ENCODE results near the gene SLC35A1. TPM values are rescaled to one million over a fixed set of nuclear protein-coding genes. Genes with fewer than 3 reads are reported as not detected.

Gene SLC35A1
- polyA plus RNA-seq, 1 donor from 2014 or later: 76.1 TPM

DNA sequence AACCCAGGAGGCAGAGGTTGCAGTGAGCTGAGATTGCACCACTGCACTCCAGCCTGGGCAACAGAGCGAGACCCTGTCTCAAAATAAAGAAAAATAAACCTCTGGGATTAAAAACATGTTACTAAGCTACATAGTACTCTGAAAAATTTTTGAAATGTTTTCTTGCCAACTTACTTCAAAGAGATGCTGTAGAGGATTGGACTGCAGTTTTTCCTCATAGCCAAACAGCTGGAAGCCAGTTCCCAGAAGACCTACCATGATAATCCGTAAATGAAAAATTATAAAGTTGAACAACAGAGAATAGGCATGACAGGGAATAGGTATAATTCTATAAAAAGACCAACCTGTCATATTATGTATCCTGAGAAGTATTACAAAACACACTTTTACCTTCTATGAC lies 69.0 kb downstream of the SLC35A1 start:
- TF ChIP-seq MXI1 (conservative IDR thresholded peaks at IDR 0.05; ENCODE audit: poor library complexity, severe bottlenecking) (no peak), RAD21 (conservative IDR thresholded peaks at IDR 0.05) (no peak), TAF1 (IDR thresholded peaks at IDR 0.05; ENCODE audit: low read depth) (no peak), POLR2AphosphoS5 (IDR thresholded peaks at IDR 0.05) (no peak), EZH2 (IDR thresholded peaks at IDR 0.05; ENCODE audit: borderline replicate concordance, insufficient read depth, low read length, poor library complexity, severe bottlenecking) (no peak)
- no peaks in the 10 kb centered on the region for H3F3A ChIP-seq (ENCODE audit: insufficient read depth, low read length, poor library complexity, severe bottlenecking)
- H3K27me3 ChIP-seq (ENCODE audit: insufficient read depth, low read depth, low read length): no peaks in the 10 kb centered on the region
- H3K79me2 ChIP-seq (replicated peaks; ENCODE audit: insufficient read depth, low read length): no peaks in the 10 kb centered on the region
- H3K36me3 ChIP-seq (ENCODE audit: insufficient read depth, low read length): peaks cover 10% of the 10 kb centered on the region
- no peaks in the 10 kb centered on the region for H3K9me2 ChIP-seq (ENCODE audit: insufficient read depth, low read length)
- no peak overlapping the region for H3K9ac ChIP-seq (ENCODE audit: low read length)
- no peaks in the 10 kb centered on the region for H4K20me1 ChIP-seq (ENCODE audit: insufficient read depth)
- H3K9me3 ChIP-seq (ENCODE audit: low read length): no peaks in the 10 kb centered on the region
- no peak overlapping the region for H2AFZ ChIP-seq (ENCODE audit: low read depth, low read length)
- no peak overlapping the region for H3K4me2 ChIP-seq (ENCODE audit: low read length)
- no peak overlapping the region for H3K4me3 ChIP-seq (ENCODE audit: low read length)
- no peak overlapping the region for H3K27ac ChIP-seq (ENCODE audit: low read length)

DNA sequence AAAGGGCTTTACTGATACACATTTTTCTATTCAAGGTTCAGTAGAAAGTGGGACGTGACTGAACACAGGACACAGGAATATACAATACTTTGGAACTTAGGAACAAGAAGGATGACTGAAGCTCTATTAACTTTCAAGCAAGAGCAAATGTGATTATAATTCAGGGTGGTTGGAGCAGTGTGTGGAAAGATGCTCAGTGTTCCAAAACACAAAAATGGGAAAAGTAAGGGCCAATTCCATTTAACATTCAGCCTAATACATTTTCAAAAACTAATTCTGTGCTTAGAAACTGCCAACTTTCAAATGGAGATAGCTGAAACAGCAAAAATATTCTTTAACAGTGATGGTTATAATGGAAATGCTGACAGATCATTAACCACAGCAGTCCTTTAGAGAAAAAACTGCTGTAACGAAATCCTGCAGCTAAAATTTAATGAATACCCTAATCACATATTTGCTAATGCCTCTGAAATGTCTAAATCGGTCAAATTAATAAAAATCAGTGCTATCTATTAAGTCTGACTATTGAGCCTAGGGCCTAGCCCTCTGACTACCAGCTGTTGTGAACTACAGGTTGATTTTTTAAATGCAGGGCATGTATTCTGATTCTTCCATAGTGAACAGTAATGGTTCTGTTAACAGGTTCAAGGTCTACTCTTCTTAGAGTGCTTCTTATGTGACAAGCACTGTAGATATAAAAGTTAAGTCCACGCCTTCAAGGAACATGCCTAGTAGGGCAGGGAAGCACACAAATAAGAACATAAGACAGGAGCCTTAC lies 71.1 kb downstream of the SLC35A1 start:
- H3K4me3 ChIP-seq (ENCODE audit: low read length): no peak overlapping the region
- no peaks in the 10 kb centered on the region for H3F3A ChIP-seq (ENCODE audit: insufficient read depth, low read length, poor library complexity, severe bottlenecking)
- no peaks in the 10 kb centered on the region for H3K9me3 ChIP-seq (ENCODE audit: low read length)
- peaks cover 10% of the 10 kb centered on the region for H3K36me3 ChIP-seq (ENCODE audit: insufficient read depth, low read length)
- no peak for TF ChIP-seq POLR2AphosphoS5 (IDR thresholded peaks at IDR 0.05)
- TF ChIP-seq, protein P1, sequence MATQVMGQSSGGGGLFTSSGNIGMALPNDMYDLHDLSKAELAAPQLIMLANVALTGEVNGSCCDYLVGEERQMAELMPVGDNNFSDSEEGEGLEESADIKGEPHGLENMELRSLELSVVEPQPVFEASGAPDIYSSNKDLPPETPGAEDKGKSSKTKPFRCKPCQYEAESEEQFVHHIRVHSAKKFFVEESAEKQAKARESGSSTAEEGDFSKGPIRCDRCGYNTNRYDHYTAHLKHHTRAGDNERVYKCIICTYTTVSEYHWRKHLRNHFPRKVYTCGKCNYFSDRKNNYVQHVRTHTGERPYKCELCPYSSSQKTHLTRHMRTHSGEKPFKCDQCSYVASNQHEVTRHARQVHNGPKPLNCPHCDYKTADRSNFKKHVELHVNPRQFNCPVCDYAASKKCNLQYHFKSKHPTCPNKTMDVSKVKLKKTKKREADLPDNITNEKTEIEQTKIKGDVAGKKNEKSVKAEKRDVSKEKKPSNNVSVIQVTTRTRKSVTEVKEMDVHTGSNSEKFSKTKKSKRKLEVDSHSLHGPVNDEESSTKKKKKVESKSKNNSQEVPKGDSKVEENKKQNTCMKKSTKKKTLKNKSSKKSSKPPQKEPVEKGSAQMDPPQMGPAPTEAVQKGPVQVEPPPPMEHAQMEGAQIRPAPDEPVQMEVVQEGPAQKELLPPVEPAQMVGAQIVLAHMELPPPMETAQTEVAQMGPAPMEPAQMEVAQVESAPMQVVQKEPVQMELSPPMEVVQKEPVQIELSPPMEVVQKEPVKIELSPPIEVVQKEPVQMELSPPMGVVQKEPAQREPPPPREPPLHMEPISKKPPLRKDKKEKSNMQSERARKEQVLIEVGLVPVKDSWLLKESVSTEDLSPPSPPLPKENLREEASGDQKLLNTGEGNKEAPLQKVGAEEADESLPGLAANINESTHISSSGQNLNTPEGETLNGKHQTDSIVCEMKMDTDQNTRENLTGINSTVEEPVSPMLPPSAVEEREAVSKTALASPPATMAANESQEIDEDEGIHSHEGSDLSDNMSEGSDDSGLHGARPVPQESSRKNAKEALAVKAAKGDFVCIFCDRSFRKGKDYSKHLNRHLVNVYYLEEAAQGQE (IDR thresholded peaks at IDR 0.05; ENCODE audit: borderline replicate concordance): no peak
- no peak for TF ChIP-seq MXI1 (conservative IDR thresholded peaks at IDR 0.05; ENCODE audit: poor library complexity, severe bottlenecking)
- TF ChIP-seq SMC3 (conservative IDR thresholded peaks at IDR 0.05; ENCODE audit: poor library complexity): no peak
- no peak for TF ChIP-seq EP300 (conservative IDR thresholded peaks at IDR 0.05; ENCODE audit: poor library complexity, severe bottlenecking)
- H3K79me2 ChIP-seq (replicated peaks; ENCODE audit: insufficient read depth, low read length): no peaks in the 10 kb centered on the region
- H3K4me2 ChIP-seq (ENCODE audit: low read length): no peak overlapping the region
- H2AFZ ChIP-seq (ENCODE audit: low read depth, low read length): no peak overlapping the region
- H3K9me2 ChIP-seq (ENCODE audit: insufficient read depth, low read length): no peaks in the 10 kb centered on the region
- H3K27ac ChIP-seq (ENCODE audit: low read length): no peak overlapping the region
- H4K20me1 ChIP-seq (ENCODE audit: insufficient read depth): no peaks in the 10 kb centered on the region
- no peaks in the 10 kb centered on the region for H3K27me3 ChIP-seq (ENCODE audit: insufficient read depth, low read depth, low read length)
- no peak overlapping the region for H3K9ac ChIP-seq (ENCODE audit: low read length)

DNA sequence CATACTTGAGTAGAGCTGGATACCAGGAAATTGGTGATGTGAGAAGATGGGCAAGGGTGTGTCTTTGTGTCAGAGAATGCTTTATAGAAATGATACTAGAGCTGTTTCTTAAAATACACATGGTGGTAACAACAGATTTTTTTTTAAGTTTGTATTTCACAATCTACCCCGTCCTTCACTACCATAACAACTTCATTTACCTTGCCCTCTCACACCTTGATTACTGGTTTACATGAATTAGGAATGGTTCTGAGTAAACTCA lies 71.6 kb downstream of the SLC35A1 start:
- Histone ChIP-seq H2AFZ (ENCODE audit: low read depth, low read length) (no peak overlapping the region), H3K27ac (ENCODE audit: low read length) (no peak overlapping the region), H3K79me2 (replicated peaks; ENCODE audit: insufficient read depth, low read length) (no peaks in the 10 kb centered on the region), H4K20me1 (ENCODE audit: insufficient read depth) (no peaks in the 10 kb centered on the region), H3F3A (ENCODE audit: insufficient read depth, low read length, poor library complexity, severe bottlenecking) (no peaks in the 10 kb centered on the region), H3K9me2 (ENCODE audit: insufficient read depth, low read length) (no peaks in the 10 kb centered on the region), H3K4me3 (ENCODE audit: low read length) (no peak overlapping the region), H3K9me3 (ENCODE audit: low read length) (no peaks in the 10 kb centered on the region), H3K9ac (ENCODE audit: low read length) (no peak overlapping the region), H3K4me2 (ENCODE audit: low read length) (no peak overlapping the region), H3K27me3 (ENCODE audit: insufficient read depth, low read depth, low read length) (no peaks in the 10 kb centered on the region), H3K36me3 (ENCODE audit: insufficient read depth, low read length) (peaks cover 10% of the 10 kb centered on the region)
- TF ChIP-seq RAD21 (conservative IDR thresholded peaks at IDR 0.05) (no peak), EP300 (conservative IDR thresholded peaks at IDR 0.05; ENCODE audit: poor library complexity, severe bottlenecking) (no peak), MXI1 (conservative IDR thresholded peaks at IDR 0.05; ENCODE audit: poor library complexity, severe bottlenecking) (no peak), EZH2 (IDR thresholded peaks at IDR 0.05; ENCODE audit: borderline replicate concordance, insufficient read depth, low read length, poor library complexity, severe bottlenecking) (no peak), TAF1 (IDR thresholded peaks at IDR 0.05; ENCODE audit: low read depth) (no peak), POLR2AphosphoS5 (IDR thresholded peaks at IDR 0.05) (no peak)
- TF ChIP-seq, protein P1 (IDR thresholded peaks at IDR 0.05; ENCODE audit: borderline replicate concordance): no peak
- TF ChIP-seq, protein P2, sequence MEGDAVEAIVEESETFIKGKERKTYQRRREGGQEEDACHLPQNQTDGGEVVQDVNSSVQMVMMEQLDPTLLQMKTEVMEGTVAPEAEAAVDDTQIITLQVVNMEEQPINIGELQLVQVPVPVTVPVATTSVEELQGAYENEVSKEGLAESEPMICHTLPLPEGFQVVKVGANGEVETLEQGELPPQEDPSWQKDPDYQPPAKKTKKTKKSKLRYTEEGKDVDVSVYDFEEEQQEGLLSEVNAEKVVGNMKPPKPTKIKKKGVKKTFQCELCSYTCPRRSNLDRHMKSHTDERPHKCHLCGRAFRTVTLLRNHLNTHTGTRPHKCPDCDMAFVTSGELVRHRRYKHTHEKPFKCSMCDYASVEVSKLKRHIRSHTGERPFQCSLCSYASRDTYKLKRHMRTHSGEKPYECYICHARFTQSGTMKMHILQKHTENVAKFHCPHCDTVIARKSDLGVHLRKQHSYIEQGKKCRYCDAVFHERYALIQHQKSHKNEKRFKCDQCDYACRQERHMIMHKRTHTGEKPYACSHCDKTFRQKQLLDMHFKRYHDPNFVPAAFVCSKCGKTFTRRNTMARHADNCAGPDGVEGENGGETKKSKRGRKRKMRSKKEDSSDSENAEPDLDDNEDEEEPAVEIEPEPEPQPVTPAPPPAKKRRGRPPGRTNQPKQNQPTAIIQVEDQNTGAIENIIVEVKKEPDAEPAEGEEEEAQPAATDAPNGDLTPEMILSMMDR (IDR thresholded peaks at IDR 0.05; ENCODE audit: poor library complexity, severe bottlenecking): no peak
